GM12864 (cell line): ENCODE measurements around the gene PRICKLE2.

Experiments
- DNase-seq: peaks from one replicate; pipeline ENCODE4 v3.0.0-alpha.2; 2011; ENCODE audit warnings: low read depth
- H3K4me3 ChIP-seq: 2 replicates; pipeline ENCODE4 v1.5.1; 2011; ENCODE audit warnings: mild to moderate bottlenecking, low read depth, low read length, control low read depth
- TF ChIP-seq, protein P1 (sequence below): IDR thresholded peaks from 2 replicates; pipeline ENCODE4 v1.5.1; 2011; ENCODE audit warnings: low read depth, mild to moderate bottlenecking, moderate library complexity, low read length, control low read depth, inconsistent platforms; ENCODE audit errors: missing control alignments

PRICKLE2 gene

DNA sequence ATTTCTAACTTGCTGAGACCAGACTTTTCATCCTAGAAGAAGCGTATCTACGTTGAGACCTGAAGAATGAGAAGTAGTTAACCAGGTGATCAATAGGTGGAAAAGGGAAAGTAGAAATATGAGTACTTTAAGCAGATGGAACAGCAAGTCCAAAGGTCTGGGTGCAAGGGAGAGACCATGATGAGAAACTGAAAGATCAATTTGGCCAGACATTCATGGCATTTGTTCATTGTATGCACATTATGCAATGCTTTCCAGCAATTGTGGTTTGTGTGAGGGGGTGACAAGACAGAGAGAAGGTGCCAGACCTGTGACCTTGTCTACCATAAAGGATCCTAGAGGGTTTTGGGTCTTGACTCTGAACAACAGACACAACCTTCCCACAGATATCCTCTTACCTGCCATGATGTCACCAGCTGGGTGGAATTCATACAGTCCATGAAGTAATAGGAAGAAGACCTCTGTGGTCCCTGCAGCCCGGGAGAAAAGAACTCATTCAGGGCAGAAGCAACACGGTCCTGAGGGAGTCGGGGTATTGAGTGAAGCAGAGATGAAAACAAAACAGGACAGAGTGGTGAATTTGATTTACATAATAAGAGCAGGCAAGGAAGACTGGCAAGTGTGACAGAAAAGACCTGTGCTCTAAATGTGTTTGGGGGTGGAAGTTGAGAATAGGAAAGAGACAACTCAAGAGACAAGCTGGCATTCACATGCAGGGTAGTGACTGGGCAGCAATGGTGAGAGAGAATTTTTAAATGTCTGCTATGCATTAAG is 138.6 kb downstream of the PRICKLE2 start:
- no peak for DNase-seq
- no peak overlapping the region for H3K4me3 ChIP-seq
- TF ChIP-seq, protein P1, sequence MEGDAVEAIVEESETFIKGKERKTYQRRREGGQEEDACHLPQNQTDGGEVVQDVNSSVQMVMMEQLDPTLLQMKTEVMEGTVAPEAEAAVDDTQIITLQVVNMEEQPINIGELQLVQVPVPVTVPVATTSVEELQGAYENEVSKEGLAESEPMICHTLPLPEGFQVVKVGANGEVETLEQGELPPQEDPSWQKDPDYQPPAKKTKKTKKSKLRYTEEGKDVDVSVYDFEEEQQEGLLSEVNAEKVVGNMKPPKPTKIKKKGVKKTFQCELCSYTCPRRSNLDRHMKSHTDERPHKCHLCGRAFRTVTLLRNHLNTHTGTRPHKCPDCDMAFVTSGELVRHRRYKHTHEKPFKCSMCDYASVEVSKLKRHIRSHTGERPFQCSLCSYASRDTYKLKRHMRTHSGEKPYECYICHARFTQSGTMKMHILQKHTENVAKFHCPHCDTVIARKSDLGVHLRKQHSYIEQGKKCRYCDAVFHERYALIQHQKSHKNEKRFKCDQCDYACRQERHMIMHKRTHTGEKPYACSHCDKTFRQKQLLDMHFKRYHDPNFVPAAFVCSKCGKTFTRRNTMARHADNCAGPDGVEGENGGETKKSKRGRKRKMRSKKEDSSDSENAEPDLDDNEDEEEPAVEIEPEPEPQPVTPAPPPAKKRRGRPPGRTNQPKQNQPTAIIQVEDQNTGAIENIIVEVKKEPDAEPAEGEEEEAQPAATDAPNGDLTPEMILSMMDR = no peak

DNA sequence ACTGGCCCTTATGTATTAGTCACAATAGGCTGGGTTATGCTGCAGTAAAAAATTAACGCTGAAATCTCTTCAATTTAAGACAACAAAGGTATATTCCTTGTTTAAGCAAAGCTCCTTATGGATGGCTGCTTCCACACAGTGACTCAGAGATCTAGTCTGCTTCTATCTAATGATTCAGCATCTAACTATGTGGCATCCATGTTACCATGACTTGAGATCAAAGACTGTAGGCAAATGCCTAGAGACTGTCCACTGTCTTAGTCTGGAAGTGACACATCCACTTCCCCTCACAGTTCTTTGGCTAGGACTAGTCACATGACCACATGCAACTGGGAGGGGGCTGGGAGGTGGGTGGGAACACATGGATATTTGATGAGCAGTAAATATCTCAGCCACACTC is 140.6 kb downstream of the PRICKLE2 start:
- TF ChIP-seq, protein P1 = no peak
- no peak overlapping the region for H3K4me3 ChIP-seq
- DNase-seq = no peak

DNA sequence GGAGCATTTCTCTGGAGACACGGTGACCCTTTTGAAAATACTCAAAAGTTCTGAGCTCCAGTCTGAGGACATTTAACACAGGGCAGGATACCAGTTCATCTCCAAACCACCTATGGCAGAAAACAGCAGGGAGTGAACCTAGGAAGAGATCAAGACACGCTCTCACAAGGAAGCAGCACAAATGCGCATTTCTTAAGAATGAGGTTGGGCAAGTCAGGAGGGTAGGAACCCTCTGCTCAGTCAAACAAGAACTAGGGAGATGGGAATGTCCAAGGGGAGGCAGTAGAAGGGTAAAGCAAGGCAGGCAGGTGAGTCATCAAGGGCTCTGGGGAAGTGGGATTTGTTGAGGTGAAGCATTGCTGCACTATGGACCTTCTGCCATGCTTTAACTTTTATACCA is 141.7 kb downstream of the PRICKLE2 start:
- TF ChIP-seq, protein P1 = no peak

DNA sequence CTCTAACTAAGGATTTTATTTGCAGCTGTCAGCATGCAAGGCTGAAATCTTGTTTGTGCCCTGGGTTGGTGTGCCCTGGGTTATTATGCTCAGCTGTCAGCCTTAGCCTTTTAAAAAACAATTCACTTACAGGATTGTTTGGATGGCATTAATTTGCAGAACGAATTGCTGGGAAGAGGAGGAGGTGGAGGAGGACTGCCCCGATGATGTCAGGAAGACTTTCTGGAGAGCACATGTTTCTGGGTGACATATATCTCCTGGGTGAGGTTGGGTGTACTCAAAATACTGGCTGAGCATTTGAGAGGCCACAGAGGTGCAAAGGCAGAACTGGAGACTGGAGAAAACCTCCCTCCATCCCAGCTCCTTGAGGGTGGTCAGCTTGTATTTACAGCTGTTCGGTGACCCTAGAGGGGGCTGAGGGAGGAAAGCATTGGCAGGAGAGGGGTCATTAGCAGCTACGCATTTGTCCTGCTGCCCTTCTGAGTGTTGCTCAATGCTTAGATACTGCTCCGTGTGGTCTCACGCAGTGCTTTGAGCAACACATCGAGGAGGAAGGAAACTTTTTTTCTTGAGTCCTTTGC is 142.2 kb downstream of the PRICKLE2 start:
- DNase-seq = no peak
- H3K4me3 ChIP-seq = no peak overlapping the region
- TF ChIP-seq, protein P1 = no peak

More for the DNA sequence above, 141.7 kb downstream of the PRICKLE2 start:
- no peak for DNase-seq
- H3K4me3 ChIP-seq = no peak overlapping the region

DNA sequence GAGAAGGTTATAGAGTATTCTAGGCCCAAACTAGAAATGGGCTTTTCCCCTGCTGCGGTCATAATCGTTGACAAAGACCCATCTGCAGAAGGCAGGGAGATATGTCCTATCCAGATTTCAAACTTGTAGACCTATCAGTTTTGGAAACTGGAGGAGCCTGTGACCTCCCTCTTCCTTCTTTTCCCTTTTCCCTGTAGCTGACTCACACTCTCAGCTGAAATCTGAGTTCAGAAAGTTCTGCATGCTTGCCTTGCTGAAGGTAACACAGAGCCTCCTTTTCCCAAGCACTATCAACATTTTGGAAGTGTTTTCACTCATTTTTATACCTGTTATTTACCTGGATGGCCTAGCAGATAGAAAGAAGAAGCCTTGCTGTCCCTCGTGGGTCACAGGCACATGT is 142.9 kb downstream of the PRICKLE2 start:
- DNase-seq = no peak
- TF ChIP-seq, protein P1 = no peak
- H3K4me3 ChIP-seq = no peak overlapping the region

DNA sequence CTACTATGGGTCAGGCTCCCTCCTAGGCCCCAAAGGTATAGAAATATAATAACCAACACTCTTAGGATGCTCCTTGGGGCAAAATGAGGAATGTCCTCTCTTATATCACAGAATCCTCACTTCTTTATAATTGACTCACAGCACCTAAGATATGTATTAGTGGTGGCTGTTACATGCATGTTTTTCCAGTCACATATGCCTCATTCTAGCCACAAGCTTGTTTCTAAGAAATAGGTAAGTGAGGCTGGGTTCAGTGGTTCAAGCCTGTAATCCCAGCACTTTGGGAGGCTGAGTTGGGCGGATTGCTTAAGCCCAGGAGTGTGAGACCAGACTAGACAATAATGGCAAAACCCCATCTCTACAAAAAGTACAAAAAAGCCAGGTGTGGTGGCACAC is 144.0 kb downstream of the PRICKLE2 start:
- DNase-seq = no peak
- no peak overlapping the region for H3K4me3 ChIP-seq
- TF ChIP-seq, protein P1 = no peak
